Measurements from ENCODE around the gene SEPTIN1. TPM values are rescaled to one million over a fixed set of nuclear protein-coding genes. Genes with fewer than 3 reads are reported as not detected.
A peak's percentile ranks its signal among the peaks of the same experiment; 100 is the strongest.

The SEPTIN1 gene
- total and polyA plus RNA-seq, 2 of the 13 experiments (the other 11 are each of a cell fraction or from before 2014, with no cell fraction given) = 0.18 to 0.67 TPM

DNA sequence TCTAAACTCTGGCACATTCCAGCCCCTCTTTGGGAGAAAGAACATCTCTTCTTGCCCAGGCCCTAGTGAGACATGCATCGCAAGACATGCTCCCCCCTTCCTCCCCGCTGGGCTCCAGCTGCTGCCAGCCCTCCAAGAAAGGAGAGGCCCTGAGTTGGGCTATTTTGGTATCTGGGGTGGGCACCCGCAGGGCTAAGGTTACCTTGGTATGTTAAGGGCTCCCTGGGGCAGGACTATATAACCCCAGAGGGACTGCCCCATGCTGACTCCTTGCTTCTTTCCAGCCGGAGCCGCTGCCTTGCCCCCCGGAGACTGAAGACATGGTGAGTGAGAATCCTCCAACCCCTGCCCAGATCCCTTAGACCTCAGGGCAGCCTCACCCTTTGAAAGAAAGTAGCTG, 7.8 kb downstream of the SEPTIN1 start, which contains the start of gene MYL11:
TSS of gene MYL11 (plus strand) at position 265 of the 400 bp plus-strand sequence. CDS start at position 321, 56 bp downstream.
- Histone ChIP-seq H3K27me3 (ENCODE audit: control insufficient read depth in 1 of 2, insufficient read depth in 2 of 2, low read length in 2 of 2) (no peaks in the 10 kb centered on the region), H3K27ac (ENCODE audit: extremely low read length, insufficient read depth, low read length) (no peak within 1 kb of the TSS), H4K20me1 (ENCODE audit: insufficient read depth, low read length) (no peaks in the 10 kb centered on the region; the same call in 1 of the 2 replicates), H2AFZ (ENCODE audit: low read length) (no peak within 1 kb of the TSS), H3K9me3 (ENCODE audit: low read length) (no peaks in the 10 kb centered on the region), H3K4me1 (ENCODE audit: insufficient read depth, low read length) (peaks cover 42% of the 10 kb centered on the region), H3K36me3 (replicated peaks in 1 of 2; ENCODE audit: control insufficient read depth in 1 of 2, insufficient read depth in 2 of 2, low read length in 2 of 2) (no peaks in the 10 kb centered on the region), H3K9ac (ENCODE audit: insufficient read depth, low read depth, low read length) (no peak within 1 kb of the TSS), H3K4me3 (replicated peaks in 1 of 3; ENCODE audit: insufficient read depth in 1 of 3, low read depth in 2 of 3, low read length in 3 of 3) (no peak within 1 kb of the TSS), H3K4me2 (ENCODE audit: low read depth, low read length) (no peak within 1 kb of the TSS), H3K79me2 (ENCODE audit: insufficient read depth, low read length) (peaks cover 4% of the 10 kb centered on the region)
- CTCF ChIA-PET (ENCODE audit: low intra/inter-chr PET ratio, low total read pairs) = no interaction called here
- ATAC-seq (no peak), FAIRE-seq (no peak), DNase-seq (ENCODE audit: low spot score) (no peak)
- POLR2A ChIA-PET = no interaction called here
- no TSS peak for BruUV-seq (replicated peaks)
- 64% methylated on average over 6 of the region's 6 CpGs for WGBS (ENCODE audit: low lambda C conversion rate)
- intact Hi-C loops (cut with micrococcal nuclease; ENCODE audit: unreplicated experiment) = no loop called here
- in situ Hi-C loops (cut with HindIII; ENCODE audit: extremely low pct_ligation_motif_present, low pct_unique_long_range_greater_than_20kb) = no loop called here
- TF ChIP-seq ZNF121 (CRISPR knock-in tag; IDR thresholded peaks at IDR 0.05) = 0 out of 2 replicates have a peak, but pooled peaks have one; percentile 5
- TF ChIP-seq HOXA5 (CRISPR knock-in tag; IDR thresholded peaks at IDR 0.05) = no peak

DNA sequence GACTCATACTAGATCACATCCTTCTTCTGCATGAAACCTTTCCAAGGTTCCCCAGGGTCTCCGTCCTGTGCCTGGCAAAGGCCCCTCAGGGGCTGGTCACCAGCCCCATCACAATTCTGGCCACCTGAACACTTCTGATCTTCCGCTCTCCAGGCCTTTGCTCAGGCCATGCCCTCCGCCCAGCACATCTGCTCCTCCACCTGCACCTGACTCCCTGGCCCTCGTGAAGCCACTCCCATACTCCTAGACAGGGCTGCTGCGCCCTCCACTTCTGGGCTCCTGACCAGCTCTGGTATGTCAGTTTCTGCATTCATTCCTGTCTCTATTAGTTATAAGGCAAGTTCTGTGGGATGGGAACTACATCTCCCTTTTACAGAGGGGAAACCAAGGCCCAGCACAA, 9.6 kb downstream of the SEPTIN1 start:
- Histone ChIP-seq H3K4me2 (ENCODE audit: low read depth, low read length) (peak overlapping the region; percentile 85), H3K4me1 (ENCODE audit: insufficient read depth, low read length) (peaks cover 46% of the 10 kb centered on the region), H3K36me3 (replicated peaks in 1 of 2; ENCODE audit: control insufficient read depth in 1 of 2, insufficient read depth in 2 of 2, low read length in 2 of 2) (no peaks in the 10 kb centered on the region), H3K9ac (ENCODE audit: insufficient read depth, low read depth, low read length) (no peak overlapping the region; the same call in 1 of the 2 replicates), H3K27ac (ENCODE audit: extremely low read length, insufficient read depth, low read length) (no peak overlapping the region), H3K4me3 (replicated peaks in 1 of 3; ENCODE audit: insufficient read depth in 1 of 3, low read depth in 2 of 3, low read length in 3 of 3) (no peak overlapping the region), H4K20me1 (ENCODE audit: insufficient read depth, low read length) (peaks cover 14% of the 10 kb centered on the region; the same call in 1 of the 2 replicates), H2AFZ (ENCODE audit: low read length) (no peak overlapping the region), H3K79me2 (ENCODE audit: insufficient read depth, low read length) (peaks cover 20% of the 10 kb centered on the region), H3K27me3 (ENCODE audit: control insufficient read depth in 1 of 2, insufficient read depth in 2 of 2, low read length in 2 of 2) (no peaks in the 10 kb centered on the region; a peak in 1 of 5 replicates), H3K9me3 (ENCODE audit: low read length) (no peaks in the 10 kb centered on the region)
- no peak for ATAC-seq
- intact Hi-C loops (cut with micrococcal nuclease; ENCODE audit: unreplicated experiment) (no loop called here), in situ Hi-C loops (cut with HindIII; ENCODE audit: extremely low pct_ligation_motif_present, low pct_unique_long_range_greater_than_20kb) (no loop called here)
- POLR2A ChIA-PET = interaction anchor here (1.3 to 2.6 kb wide), 3 partner anchors 10 to 37 kb away, joined by 4 to 11 read pairs (median 6); partner anchors contain the start of genes SEPTIN1 and ZNF771
- TF ChIP-seq ZFP41 (CRISPR knock-in tag; IDR thresholded peaks at IDR 0.05; ENCODE audit: borderline replicate concordance) (no peak), KDM5B (CRISPR knock-in tag; IDR thresholded peaks at IDR 0.05; ENCODE audit: borderline replicate concordance) (no peak), ZSCAN22 (CRISPR knock-in tag; IDR thresholded peaks at IDR 0.05) (no peak)
- FAIRE-seq = no peak
- CTCF ChIA-PET (ENCODE audit: low intra/inter-chr PET ratio, low total read pairs) = no interaction called here
- DNase-seq (ENCODE audit: low spot score) = no peak
- WGBS (ENCODE audit: low lambda C conversion rate) = 46% methylated on average over 5 of the region's 5 CpGs
- no TSS peak for BruUV-seq (replicated peaks)
